ENCODE results near the gene MYOM3. TPM values are rescaled to one million over a fixed set of nuclear protein-coding genes. Genes with fewer than 3 reads are reported as not detected.
"Not testable (repeated sequence)": the region's sequence is repeated elsewhere in the genome, so short reads cannot be mapped to it uniquely, and the experiment has no call there.

The MYOM3 gene
- total RNA-seq, 2 donors from 2014 or later: 0.11 to 0.15 TPM

DNA sequence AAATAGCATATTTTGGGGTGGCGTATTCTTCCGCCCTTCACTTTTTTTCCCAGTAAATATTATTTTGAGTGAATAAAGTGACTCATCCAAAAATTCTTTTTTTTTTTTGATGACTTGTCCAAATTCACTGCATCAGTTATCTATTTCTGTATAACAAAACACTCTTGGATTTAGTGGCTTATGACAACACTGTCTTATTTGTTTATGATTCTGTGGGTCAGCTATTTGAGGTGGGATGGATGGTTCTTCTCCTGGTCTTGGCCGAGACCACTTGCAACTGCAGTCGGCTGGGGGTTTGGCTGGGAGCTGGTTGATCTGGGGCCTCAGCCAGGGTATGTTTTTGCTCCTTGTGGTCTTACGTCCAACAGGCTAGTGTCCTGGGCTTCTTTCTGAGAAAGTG lies 91.9 kb downstream of the MYOM3 start:
- no peaks in the 10 kb centered on the region for H3K9me3 Mint-ChIP-seq
- Histone ChIP-seq H3K27me3 (ENCODE audit: control insufficient read depth, insufficient read depth, low read length, poor library complexity, severe bottlenecking) (no peaks in the 10 kb centered on the region), H3K4me3 (ENCODE audit: low read length) (no peak overlapping the region), H3K9me3 (ENCODE audit: control insufficient read depth, low read length) (no peaks in the 10 kb centered on the region), H3K9ac (ENCODE audit: extremely low read depth, low read length, poor library complexity, severe bottlenecking) (no peak overlapping the region), H3K36me3 (ENCODE audit: control insufficient read depth, insufficient read depth, low read length) (no peaks in the 10 kb centered on the region), H3K27ac (ENCODE audit: low read depth, low read length) (no peak overlapping the region), H3K4me1 (ENCODE audit: control insufficient read depth, insufficient read depth, low read length) (peaks cover 4% of the 10 kb centered on the region)
- no peaks in the 10 kb centered on the region for H3K27me3 Mint-ChIP-seq (ENCODE audit: insufficient read depth)
- WGBS, 2 experiments (ENCODE audit: insufficient coverage in 1 of 2, insufficient read length in 1 of 2): 94 to 98% methylated on average over 2 to 5 of the region's 5 CpGs
- H3K36me3 Mint-ChIP-seq (ENCODE audit: low read depth): no peaks in the 10 kb centered on the region
- H3K4me3 Mint-ChIP-seq: no peak overlapping the region
- TF ChIP-seq, protein P1, sequence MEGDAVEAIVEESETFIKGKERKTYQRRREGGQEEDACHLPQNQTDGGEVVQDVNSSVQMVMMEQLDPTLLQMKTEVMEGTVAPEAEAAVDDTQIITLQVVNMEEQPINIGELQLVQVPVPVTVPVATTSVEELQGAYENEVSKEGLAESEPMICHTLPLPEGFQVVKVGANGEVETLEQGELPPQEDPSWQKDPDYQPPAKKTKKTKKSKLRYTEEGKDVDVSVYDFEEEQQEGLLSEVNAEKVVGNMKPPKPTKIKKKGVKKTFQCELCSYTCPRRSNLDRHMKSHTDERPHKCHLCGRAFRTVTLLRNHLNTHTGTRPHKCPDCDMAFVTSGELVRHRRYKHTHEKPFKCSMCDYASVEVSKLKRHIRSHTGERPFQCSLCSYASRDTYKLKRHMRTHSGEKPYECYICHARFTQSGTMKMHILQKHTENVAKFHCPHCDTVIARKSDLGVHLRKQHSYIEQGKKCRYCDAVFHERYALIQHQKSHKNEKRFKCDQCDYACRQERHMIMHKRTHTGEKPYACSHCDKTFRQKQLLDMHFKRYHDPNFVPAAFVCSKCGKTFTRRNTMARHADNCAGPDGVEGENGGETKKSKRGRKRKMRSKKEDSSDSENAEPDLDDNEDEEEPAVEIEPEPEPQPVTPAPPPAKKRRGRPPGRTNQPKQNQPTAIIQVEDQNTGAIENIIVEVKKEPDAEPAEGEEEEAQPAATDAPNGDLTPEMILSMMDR (conservative IDR thresholded peaks at IDR 0.05): no peak
- no peak for DNase-seq
- H3K4me1 Mint-ChIP-seq: peaks cover 18% of the 10 kb centered on the region
- H3K27ac Mint-ChIP-seq: no peak overlapping the region

DNA sequence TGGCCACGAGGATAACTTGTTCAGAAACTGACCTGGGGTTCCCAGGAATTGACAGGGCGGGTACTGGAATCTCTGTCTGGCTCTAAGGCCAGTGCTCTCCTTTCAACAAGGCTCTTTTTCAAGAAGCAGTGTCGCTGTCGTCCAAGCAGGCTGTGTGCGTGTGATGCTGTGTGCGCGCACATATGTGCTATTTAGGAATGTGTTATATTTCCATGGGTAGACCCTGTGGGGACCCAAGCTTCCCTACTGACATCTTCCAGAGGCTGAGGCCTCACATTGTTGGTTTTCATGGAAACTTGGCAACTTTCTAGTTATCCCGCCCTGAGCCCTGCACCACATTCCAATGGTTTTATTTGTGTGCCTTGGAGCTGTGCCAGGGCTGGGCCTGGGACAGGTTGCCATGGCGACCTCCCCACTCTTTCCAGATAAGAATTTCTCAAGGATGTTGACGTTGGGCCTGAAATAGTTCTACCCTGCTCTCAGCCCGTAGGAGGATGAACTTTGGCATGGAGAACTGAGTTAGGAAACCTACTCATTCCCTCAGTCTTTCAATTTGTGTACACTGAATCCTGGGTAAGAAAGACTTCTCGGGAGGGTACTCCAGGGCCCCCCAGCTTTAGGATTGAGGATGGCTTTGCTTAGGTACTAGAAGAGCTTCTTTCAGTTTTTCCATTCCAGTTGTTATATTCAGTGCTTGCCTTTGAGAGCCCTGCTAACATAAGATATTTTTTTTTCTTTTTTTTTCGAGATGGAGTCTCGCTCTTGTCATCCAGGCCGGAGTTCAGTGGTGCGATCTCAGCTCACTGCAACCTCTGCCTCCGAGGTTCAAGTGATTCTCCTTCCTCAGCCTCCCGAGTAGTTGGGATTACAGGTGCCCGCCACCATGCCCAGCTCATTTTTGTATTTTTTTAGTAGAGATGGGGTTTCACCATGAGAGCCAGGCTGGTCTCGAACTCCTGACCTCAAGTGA lies 93.0 kb downstream of the MYOM3 start:
- Histone ChIP-seq H3K4me3 (ENCODE audit: low read length) (no peak overlapping the region), H3K27ac (ENCODE audit: low read depth, low read length) (peak overlapping the region; percentile 93), H3K36me3 (ENCODE audit: control insufficient read depth, insufficient read depth, low read length) (no peaks in the 10 kb centered on the region), H3K4me1 (ENCODE audit: control insufficient read depth, insufficient read depth, low read length) (peaks cover 4% of the 10 kb centered on the region), H3K9ac (ENCODE audit: extremely low read depth, low read length, poor library complexity, severe bottlenecking) (no peak overlapping the region), H3K27me3 (ENCODE audit: control insufficient read depth, insufficient read depth, low read length, poor library complexity, severe bottlenecking) (no peaks in the 10 kb centered on the region), H3K9me3 (ENCODE audit: control insufficient read depth, low read length) (no peaks in the 10 kb centered on the region)
- TF ChIP-seq, protein P1 (conservative IDR thresholded peaks at IDR 0.05): no peak
- Mint-ChIP-seq H3K36me3 (ENCODE audit: low read depth) (no peaks in the 10 kb centered on the region), H3K27ac (peak overlapping the region; percentile 39), H3K4me1 (peaks cover 21% of the 10 kb centered on the region), H3K9me3 (no peaks in the 10 kb centered on the region), H3K27me3 (ENCODE audit: insufficient read depth) (peaks cover 5% of the 10 kb centered on the region), H3K4me3 (no peak overlapping the region)
- DNase-seq: peak; percentile 75
- WGBS, 2 experiments (ENCODE audit: insufficient coverage in 1 of 2, insufficient read length in 1 of 2): 79 to 86% methylated on average over 9 to 20 of the region's 20 CpGs

DNA sequence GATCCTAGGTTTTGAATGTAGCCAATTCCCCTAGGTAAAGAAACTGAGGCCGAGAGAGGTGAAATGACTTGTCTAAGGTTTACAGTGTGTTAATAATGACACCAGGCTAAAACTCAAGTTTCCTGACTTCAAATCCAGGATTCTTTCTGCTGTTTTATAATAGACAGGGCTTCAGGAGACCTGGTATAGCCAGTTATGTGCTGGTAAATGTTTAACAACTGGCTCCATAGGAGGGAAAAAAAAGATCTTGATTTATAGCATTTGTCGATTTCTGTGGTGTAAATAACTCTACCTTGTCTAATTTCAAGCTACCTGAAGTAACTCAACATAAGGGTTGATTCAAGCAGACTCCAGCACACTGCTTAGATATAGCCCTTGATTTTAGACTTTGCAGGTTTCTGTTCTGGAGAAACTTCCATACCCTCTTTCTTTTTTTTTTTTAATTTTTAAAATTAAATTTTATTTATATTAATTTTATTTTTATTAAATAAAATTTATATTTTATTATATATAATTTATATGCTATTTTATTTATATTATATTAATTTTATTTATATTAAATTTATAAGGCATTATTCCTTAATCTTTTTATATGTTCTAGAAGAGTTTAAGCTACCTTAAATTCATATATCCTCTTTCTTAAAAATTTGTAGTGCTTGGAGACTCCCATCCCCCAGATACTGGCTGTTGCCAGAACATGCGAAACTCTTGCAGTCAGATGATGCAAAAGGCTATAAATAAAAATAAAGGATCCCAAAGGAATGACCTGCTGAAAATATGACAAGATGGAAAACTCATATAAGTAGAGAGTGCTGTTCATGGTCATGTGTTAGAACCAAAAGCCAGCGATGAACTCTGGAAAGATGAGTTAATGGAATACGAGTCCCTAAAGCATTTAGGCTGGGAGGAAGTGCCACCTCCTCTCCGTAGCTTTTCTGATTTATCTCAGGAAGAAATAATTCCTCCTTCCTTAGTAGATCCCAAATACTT lies 96.4 kb downstream of the MYOM3 start:
- Mint-ChIP-seq H3K4me1 (peaks cover 7% of the 10 kb centered on the region), H3K4me3 (no peak overlapping the region), H3K36me3 (ENCODE audit: low read depth) (no peaks in the 10 kb centered on the region), H3K9me3 (no peaks in the 10 kb centered on the region), H3K27ac (no peak overlapping the region), H3K27me3 (ENCODE audit: insufficient read depth) (peaks cover 11% of the 10 kb centered on the region)
- Histone ChIP-seq H3K36me3 (ENCODE audit: control insufficient read depth, insufficient read depth, low read length) (no peaks in the 10 kb centered on the region), H3K27ac (ENCODE audit: low read depth, low read length) (no peak overlapping the region), H3K27me3 (ENCODE audit: control insufficient read depth, insufficient read depth, low read length, poor library complexity, severe bottlenecking) (no peaks in the 10 kb centered on the region), H3K4me1 (ENCODE audit: control insufficient read depth, insufficient read depth, low read length) (no peaks in the 10 kb centered on the region), H3K4me3 (ENCODE audit: low read length) (no peak overlapping the region), H3K9ac (ENCODE audit: extremely low read depth, low read length, poor library complexity, severe bottlenecking) (no peak overlapping the region), H3K9me3 (ENCODE audit: control insufficient read depth, low read length) (no peaks in the 10 kb centered on the region)
- TF ChIP-seq, protein P1 (conservative IDR thresholded peaks at IDR 0.05): no peak
- no peak for DNase-seq
- 89 to 92% methylated on average over 5 to 6 of the region's 6 CpGs for WGBS, 2 experiments (ENCODE audit: insufficient coverage in 1 of 2, insufficient read length in 1 of 2)

DNA sequence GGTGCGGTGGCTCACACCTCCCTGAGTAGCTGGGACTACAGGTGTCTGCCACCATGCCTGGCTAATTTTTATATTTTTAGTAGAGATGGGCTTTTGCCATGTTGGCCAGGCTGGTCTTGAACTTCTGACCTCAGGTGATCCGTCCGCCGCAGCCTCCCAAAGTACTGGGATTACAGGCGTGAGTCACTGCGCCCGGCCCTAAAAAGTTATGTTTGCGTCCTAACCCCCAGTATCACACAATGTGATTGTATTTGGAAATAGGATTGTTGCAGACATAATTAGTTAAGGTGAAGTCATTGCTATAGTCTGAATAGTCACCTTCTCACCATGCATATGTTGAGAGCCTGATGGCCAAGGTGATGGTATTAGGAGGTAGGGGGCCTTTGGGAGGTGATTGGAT lies 99.1 kb downstream of the MYOM3 start:
- not testable (repeated sequence) for H3K27me3 ChIP-seq (ENCODE audit: control insufficient read depth, insufficient read depth, low read length, poor library complexity, severe bottlenecking); H3K27ac ChIP-seq (ENCODE audit: low read depth, low read length); H3K9ac ChIP-seq (ENCODE audit: extremely low read depth, low read length, poor library complexity, severe bottlenecking); H3K9me3 ChIP-seq (ENCODE audit: control insufficient read depth, low read length); H3K36me3 Mint-ChIP-seq (ENCODE audit: low read depth); H3K4me1 ChIP-seq (ENCODE audit: control insufficient read depth, insufficient read depth, low read length); H3K9me3 Mint-ChIP-seq; H3K4me1 Mint-ChIP-seq; H3K36me3 ChIP-seq (ENCODE audit: control insufficient read depth, insufficient read depth, low read length); H3K4me3 ChIP-seq (ENCODE audit: low read length); H3K4me3 Mint-ChIP-seq; DNase-seq; H3K27ac Mint-ChIP-seq
- WGBS, 2 experiments (ENCODE audit: insufficient coverage in 1 of 2, insufficient read length in 1 of 2): 84 to 95% methylated on average over 7 to 8 of the region's 8 CpGs
- H3K27me3 Mint-ChIP-seq (ENCODE audit: insufficient read depth): peaks cover 20% of the 10 kb centered on the region

Data from endodermal cell (in vitro differentiated cells).